NCI-H526 treated with DMSO at 0.1 percent for 48 hours (cell line): ENCODE data around the gene ELMOD1.
"Not testable (repeated sequence)": the region's sequence is repeated elsewhere in the genome, so short reads cannot be mapped to it uniquely, and the experiment has no call there.

ENCODE experiments used
- DNase-seq: peaks from one replicate; lab custom pipeline; 2025; lab: John Stamatoyannopoulos, UW

ELMOD1 gene

DNA sequence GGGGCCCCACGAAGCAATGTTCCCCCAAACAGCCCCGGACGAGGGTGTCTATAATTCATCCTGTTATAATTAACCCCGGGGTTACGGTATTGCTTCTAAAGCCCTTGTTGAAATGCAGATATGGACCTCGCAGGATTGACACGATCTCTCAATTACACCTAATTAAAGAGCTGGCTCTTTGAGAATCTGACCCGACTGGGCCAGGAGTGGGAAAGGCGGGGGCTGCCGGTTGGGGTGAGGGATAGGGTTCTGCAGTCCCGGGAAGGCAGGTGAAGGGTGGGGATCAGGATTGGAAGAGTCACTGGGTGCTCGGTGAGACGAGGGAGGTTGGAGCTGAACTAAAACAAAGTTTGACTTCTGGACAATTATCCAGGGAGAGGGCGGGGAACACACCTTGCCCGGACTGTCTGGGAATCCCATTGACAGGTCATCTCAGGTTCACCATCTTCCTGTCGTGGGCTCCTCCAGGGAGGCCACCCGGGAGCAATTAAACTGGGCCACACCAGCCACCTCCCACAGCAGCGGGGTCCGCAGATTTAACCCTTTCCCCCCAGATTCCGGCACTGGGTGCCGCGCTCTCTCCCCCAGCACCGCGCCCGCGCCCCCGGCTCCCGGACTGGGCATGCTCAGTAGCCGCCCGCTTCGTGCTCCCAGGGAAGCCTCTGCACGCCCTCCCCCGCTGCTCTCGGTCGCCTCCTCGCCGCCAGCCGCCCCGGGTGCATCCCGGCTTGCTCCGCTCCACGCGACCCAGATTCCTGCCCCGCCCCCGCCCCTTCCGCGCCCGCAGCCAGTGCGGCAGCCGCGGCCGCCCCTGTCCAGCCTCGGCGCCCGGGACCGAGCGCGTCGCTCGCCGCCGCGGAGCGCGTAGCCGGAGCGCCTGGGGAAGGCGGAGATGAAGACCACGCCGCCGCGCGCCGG is at the start of gene ELMOD1:
TSS of gene ELMOD1 (plus strand) at position 688 of the 918 bp plus-strand sequence. CDS start 27,043 bp downstream, outside the sequence.
- peak; percentile 72 for DNase-seq

GRCh38 chr11:107545101-107545514 is 45.8 kb upstream of the ELMOD1 start:
- peak; percentile 96 for DNase-seq

DNA sequence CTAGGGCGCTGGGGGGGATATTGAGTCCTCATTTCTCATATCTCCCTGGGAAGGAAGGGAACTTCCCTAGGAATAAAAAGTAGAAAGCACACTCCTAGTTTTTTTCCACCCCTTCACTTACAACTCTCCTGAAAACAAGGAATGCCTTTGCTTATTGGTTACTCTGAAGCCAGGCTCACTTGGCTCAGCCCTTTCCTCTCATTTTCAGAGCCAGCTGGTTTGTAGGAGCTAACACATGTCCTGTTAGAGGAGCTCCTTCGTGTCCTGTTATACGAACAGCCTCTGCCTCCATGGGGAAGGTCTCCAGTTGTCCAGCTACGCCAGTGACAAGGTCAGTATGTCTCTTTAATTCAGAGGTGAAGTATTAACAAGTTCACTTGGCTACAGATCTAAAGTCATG is 43.0 kb upstream of the ELMOD1 start:
- DNase-seq: no peak

GRCh38 chr11:107549253-107549953 is 41.5 kb upstream of the ELMOD1 start:
- peak; percentile 35 for DNase-seq

- no peak for DNase-seq
These were observed 41.0 kb upstream of the ELMOD1 start for GRCh38 chr11:107549954-107550285.

DNA sequence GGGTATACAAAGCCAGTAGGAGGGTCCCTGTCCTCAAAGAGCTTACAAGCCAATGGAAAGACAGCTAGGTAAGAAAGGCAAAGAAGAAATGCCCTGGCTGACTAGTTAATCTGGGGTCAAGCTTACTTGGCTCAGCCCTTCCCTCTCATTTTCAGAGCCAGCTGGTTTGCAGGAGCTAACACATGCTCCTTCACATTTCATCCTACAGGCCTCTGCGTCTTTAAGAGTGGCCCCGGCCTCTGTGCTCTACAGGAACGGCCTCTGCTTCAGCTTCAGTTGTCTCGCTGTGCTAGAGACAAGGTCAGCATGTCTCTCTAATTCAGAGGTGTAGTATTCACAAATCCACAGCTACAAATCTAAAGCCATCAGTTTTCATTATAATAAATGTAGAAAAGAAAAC is 40.6 kb upstream of the ELMOD1 start:
- DNase-seq: no peak

GRCh38 chr11:107561688-107562087 is 29.3 kb upstream of the ELMOD1 start:
- DNase-seq: no peak

DNA sequence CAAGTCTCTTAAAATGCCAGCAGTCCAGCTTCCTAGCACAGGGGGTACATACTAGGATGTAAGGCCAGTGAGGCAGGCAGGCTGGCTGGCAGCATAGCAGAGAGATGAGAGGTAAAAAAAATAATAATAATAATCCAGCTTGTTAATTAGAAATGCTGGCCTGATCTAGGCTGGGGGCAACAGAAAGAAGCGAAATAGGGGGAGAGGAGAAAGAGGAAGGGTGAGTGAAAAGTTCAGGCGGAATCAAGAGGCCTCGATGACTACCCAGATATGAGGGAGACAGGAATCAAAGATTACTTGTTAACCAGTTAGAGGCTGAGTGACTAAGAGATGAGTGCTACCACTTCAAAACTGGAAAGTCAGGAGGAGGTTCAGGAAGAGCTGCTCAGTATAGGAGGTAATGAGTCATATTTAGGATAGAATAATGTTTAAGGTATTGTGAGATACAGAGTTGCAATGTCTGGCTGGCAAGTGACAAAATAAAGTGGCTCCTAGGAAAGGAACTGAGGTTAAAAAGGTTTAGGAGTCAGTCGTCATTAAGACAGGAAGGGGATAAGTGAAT is 28.2 kb upstream of the ELMOD1 start:
- no peak for DNase-seq

DNA sequence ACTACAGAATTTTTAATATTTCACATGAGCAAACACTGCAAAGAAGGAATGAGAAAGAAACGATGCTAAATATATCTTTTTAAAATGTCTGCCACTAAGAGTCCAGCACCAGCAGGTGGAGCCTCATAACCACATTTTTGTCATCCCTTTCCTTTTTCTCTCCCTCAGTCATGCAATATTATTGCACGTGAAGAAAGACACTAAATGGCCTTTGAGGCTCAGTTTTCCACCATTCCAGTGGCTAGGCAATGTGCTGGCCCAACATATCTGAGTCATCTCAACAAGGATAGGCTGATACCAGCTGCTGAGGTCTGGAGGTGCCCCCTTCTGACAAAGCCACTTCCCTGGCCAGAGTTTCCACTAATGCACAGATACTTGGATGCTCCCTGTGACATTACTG is 27.2 kb upstream of the ELMOD1 start:
- DNase-seq: peak; percentile 76

DNA sequence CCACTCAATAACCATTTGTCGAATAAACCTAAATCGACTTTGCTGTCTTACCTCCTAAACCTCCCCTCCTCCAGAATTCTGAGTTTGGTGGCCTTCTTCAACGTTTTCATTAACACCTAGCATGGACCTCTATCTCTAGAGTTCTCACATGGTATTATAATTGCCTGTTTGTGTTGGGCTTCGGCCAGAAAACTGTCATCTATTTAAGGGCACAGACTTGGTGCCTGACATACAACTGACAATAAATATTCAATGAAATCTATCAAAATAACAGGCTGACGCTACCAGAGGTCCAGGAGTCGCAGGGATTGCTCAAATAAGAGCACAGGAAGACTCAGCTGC is 26.1 kb upstream of the ELMOD1 start:
- DNase-seq: no peak

GRCh38 chr11:107565219-107565937 is 25.6 kb upstream of the ELMOD1 start, which contains the start of gene ALKBH8:
Gene ALKBH8, minus strand, starts transcription at chr11:107565735. Its CDS starts 4,842 bp downstream, at chr11:107560893.
- peak; percentile 92 for DNase-seq

DNA sequence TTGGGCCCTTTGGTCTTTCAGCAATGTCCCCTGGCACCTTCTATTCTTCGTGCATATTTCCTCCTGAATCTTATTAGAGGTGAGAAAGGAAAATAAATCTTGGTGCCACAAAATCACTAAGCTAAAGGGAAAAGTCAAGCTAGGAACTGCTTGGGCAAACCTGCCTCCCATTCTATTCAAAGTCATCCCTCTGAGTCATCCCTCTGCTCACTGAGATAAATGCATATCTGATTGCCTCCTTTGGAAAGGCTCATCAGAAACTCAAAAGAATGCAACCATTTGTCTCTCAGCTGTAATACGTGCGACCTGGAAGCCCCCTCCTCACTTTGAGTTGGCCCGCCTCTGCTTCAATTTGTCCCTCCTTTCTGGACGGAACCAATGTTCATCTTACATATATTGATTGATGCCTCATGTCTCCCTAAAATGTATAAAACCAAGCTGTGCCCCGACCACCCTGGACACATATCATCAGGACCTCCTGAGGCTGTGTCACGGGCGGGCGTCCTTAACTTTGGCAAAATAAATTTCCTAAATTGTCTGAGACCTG is 24.9 kb upstream of the ELMOD1 start:
- not testable (repeated sequence) for DNase-seq

GRCh38 chr11:107566569-107566968 is 24.4 kb upstream of the ELMOD1 start:
- no peak for DNase-seq

- DNase-seq: no peak
These were observed 23.1 kb upstream of the ELMOD1 start for GRCh38 chr11:107567739-107568335.

- DNase-seq: no peak
These were observed 20.9 kb upstream of the ELMOD1 start for GRCh38 chr11:107570015-107570414.

DNA sequence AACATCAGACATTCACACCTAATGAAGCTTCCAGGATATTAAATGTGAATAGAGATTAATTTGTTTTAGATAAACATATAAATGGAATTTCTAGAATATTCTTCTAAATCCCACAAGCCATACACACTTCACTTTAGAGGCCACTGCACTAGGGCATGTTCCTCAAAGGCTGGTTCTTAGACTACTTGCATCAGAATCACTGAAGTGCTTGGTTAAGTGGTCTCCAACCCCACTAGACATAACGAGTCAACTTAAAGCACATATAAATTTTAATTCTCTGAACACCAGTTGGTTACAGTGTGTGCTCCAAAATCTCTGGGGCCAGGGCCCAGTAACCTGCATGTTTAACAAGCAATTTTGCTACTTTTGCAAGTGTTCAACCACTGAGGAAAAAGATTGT is 17.5 kb upstream of the ELMOD1 start:
- no peak for DNase-seq

DNA sequence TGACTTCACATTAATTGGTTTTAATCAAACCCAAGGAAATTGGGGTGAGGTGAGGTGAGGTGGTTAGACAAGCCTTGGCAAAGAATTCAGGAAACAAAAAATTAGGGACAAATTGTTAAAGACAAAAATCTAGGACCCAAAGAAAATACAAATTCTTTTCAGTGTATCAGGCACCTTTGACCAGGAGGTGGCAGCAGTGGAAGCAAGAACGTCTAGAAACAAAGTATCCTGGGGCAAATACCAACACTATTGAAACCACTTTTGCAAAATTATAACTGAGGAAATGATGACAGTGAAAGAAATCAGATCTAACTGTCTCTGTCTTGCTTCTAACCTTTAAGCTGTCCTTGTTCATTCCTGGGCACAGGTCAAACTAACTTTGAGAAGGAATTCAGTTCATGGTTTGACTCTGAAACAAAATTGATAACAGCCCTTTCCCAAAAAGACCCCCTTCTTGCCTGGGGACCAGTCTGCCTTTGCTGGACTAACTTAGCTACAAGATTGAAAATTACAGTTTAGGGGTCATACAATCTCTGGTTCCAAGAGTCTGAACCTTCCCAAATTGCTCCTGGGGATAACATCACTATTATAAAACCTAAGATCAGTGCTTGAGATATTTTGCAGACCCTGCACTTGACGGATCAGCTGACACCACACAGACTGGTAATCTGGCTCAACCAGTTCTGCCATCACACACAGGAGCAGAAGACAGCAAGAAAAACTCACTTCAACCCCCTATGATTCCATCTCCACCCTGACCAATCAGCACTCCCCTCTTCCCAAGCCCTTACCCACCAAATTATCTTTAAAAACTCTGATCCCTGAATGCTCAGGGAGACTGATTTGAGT is 14.2 kb upstream of the ELMOD1 start:
- peak; percentile 67 for DNase-seq

DNA sequence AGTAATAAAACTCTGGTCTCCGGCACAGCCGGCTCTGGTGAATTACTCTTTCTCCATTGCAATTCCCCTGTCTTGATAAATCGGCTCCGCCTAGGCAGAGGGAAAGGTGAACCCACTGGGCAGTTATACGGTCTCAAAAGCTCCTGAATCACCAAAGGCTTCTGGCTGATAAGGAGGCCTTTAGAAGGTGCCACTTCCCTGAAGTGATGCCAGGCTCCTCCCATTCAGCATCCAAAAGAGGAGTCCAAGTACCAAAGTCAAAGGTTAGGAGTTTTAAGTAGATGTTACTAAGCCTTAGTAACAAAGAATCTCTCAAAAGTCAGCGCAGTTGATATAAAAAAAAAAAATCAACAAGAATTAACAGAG is 13.6 kb upstream of the ELMOD1 start:
- DNase-seq: no peak

DNA sequence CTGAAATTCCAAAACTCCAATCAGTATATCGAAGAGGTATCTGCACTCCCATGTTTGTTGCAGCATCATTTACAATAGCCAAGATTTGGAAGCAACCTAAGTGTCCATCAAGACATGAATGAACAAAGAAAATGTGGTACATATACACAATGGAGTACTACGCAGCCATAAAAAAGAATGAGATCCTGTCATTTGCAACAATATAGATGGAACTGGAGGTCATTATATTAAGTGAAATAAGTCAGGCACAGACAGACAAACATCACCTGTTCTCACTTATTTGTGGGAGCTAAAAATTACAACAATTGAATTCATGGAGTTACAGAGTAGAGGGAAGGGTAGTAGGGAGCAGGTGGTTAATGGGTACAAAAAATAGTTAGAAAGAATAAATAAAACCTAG is 11.8 kb upstream of the ELMOD1 start:
- DNase-seq: not testable (repeated sequence)

GRCh38 chr11:107581147-107581546 is 9.8 kb upstream of the ELMOD1 start:
- DNase-seq: no peak
